GM19023 (cell line): ENCODE results near the gene RNF34.
A peak's percentile ranks its signal among the peaks of the same experiment; 100 is the strongest.
"Not testable (repeated sequence)": the region's sequence is repeated elsewhere in the genome, so short reads cannot be mapped to it uniquely, and the experiment has no call there.

Experiments
- ATAC-seq: cut with Tn5 transposase; IDR thresholded peaks from one replicate; pipeline ENCODE4 v1.9.1; 2021; ENCODE audit warnings: mild to moderate bottlenecking, moderate library complexity; ENCODE audit not compliant: unreplicated experiment

The RNF34 gene

GRCh38 chr12:121399391-121400331 lies at the start of gene RNF34:
RNF34 (plus strand) TSS chr12:121400118; CDS start chr12:121400213, 95 bp downstream.
- peak; percentile 94 for ATAC-seq

- ATAC-seq: peak; percentile 99
Measured at GRCh38 chr12:121351820-121352681, 47.9 kb upstream of the RNF34 start, which contains the start of gene ANAPC5. ANAPC5 (minus strand) TSS chr12:121352411; CDS start chr12:121352340, 71 bp downstream.

- ATAC-seq: peak; percentile 22
Measured at GRCh38 chr12:121352682-121353018, 47.3 kb upstream of the RNF34 start.

GRCh38 chr12:121355818-121356217 lies 44.1 kb upstream of the RNF34 start:
- ATAC-seq: no peak

- ATAC-seq: no peak
Measured at GRCh38 chr12:121356657-121357056, 43.3 kb upstream of the RNF34 start.

GRCh38 chr12:121357331-121357730 lies 42.6 kb upstream of the RNF34 start:
- no peak for ATAC-seq

- ATAC-seq: no peak
Measured at GRCh38 chr12:121358073-121358472, 41.8 kb upstream of the RNF34 start.

GRCh38 chr12:121364683-121365121 lies 35.2 kb upstream of the RNF34 start:
- ATAC-seq: no peak

GRCh38 chr12:121365416-121366062 lies 34.4 kb upstream of the RNF34 start:
- ATAC-seq: no peak

GRCh38 chr12:121366063-121366459 lies 33.9 kb upstream of the RNF34 start:
- no peak for ATAC-seq

- ATAC-seq: no peak
Measured at GRCh38 chr12:121371404-121371803, 28.5 kb upstream of the RNF34 start.

GRCh38 chr12:121373755-121374154 lies 26.2 kb upstream of the RNF34 start:
- no peak for ATAC-seq

GRCh38 chr12:121374336-121374735 lies 25.6 kb upstream of the RNF34 start:
- not testable (repeated sequence) for ATAC-seq

GRCh38 chr12:121374945-121375584 lies 24.9 kb upstream of the RNF34 start:
- ATAC-seq: not testable (repeated sequence)

GRCh38 chr12:121376754-121377697 lies 22.9 kb upstream of the RNF34 start:
- ATAC-seq: no peak

GRCh38 chr12:121378736-121379135 lies 21.2 kb upstream of the RNF34 start:
- no peak for ATAC-seq

- no peak for ATAC-seq
Measured at GRCh38 chr12:121379945-121380344, 20.0 kb upstream of the RNF34 start.

GRCh38 chr12:121383601-121384021 lies 16.3 kb upstream of the RNF34 start:
- ATAC-seq: no peak

GRCh38 chr12:121384891-121385290 lies 15.0 kb upstream of the RNF34 start:
- ATAC-seq: not testable (repeated sequence)
